Heart right ventricle (tissue), 16 donors: ENCODE results near the gene RDX. TPM values are rescaled to one million over a fixed set of nuclear protein-coding genes. Genes with fewer than 3 reads are reported as not detected.

Experiments
- ATAC-seq, 8 donors: fragments of 200-7000 bp; cut with Tn5 transposase; one replicate each; pipeline ENCODE4 v1.9.1; 2020; ENCODE audit warnings: mild to moderate bottlenecking in 8 of 8, moderate library complexity in 8 of 8, moderate number of reproducible peaks in 1 of 8
- DNase-seq, 2 donors: peaks; one replicate each; pipeline ENCODE4 v3.0.0-alpha.2; 2020
- H3K27ac ChIP-seq, 10 donors: fragments of 200-600 bp; sonication (generic) in 2 of 10; one replicate each; pipeline versions ENCODE4 v1.5.0 to v1.8.0; 2020 to 2022; ENCODE audit warnings: mild to moderate bottlenecking in 3 of 10
- H3K27me3 ChIP-seq, 7 donors: fragments of 200-600 bp; one replicate each; pipeline ENCODE4 v1.8.0; 2021 to 2022; ENCODE audit warnings: mild to moderate bottlenecking in 2 of 7
- H3K36me3 ChIP-seq, 9 donors: fragments of 200-600 bp; sonication (generic) in 1 of 9; one replicate each; pipeline versions ENCODE4 v1.5.0 to v1.8.0; 2020 to 2022; ENCODE audit warnings: mild to moderate bottlenecking in 2 of 9
- H3K4me1 ChIP-seq, 9 donors: fragments of 200-600 bp; sonication (generic) in 1 of 9; one replicate each; pipeline versions ENCODE4 v1.5.0 to v1.8.0; 2020 to 2022; ENCODE audit warnings: mild to moderate bottlenecking in 4 of 9
- H3K4me3 ChIP-seq, 10 donors: fragments of 200-600 bp; sonication (generic) in 2 of 10; one replicate each; pipeline versions ENCODE4 v1.5.0 to v1.8.0; 2020 to 2022; ENCODE audit warnings: mild to moderate bottlenecking in 7 of 10, moderate library complexity in 2 of 10
- H3K9me3 ChIP-seq, 11 donors: fragments of 200-600 bp in 10 of 11; sonication (generic) in 2 of 11; one replicate each; pipeline versions ENCODE4 v1.5.0 to v1.8.0; 2013 to 2022; ENCODE audit warnings: mild to moderate bottlenecking in 2 of 11, control low read depth in 1 of 11, moderate library complexity in 1 of 11
- CTCF ChIP-seq, 9 donors: fragments of 200-600 bp; sonication (generic) in 2 of 9; IDR thresholded peaks; one replicate each; pipeline versions ENCODE4 v1.5.0 to v1.8.0; 2021 to 2022; ENCODE audit warnings: antibody characterized with exemption in 9 of 9, mild to moderate bottlenecking in 5 of 9, moderate library complexity in 1 of 9
- WGBS, 2 donors: extraction: QIAGEN DNeasy Blood & Tissue Kit; methylation state at CpG; one replicate each; pipeline ENCODE4 v1.1.7; 2013; ENCODE audit warnings: inconsistent platforms in 1 of 2; 5-methylcytosine and 5-hydroxymethylcytosine counted together
- intact Hi-C, 10 donors: fragments of 100-400 bp; cut with DNase I; formaldehyde crosslinking; loops; one replicate each; pipeline versions ENCODE4 v1.11.1 to v1.14.2; 2022
- polyA plus RNA-seq, 2 donors: library from polyadenylated mRNA; stranded (reverse); fragments of 200-250 nt; gene quantifications; one replicate each; pipeline ENCODE4 v1.2.3, GENCODE V29; 2013
- total RNA-seq, 10 donors: library from RNA; stranded (reverse); fragmentation: NEBNext Ultra II Directional in 3 of 10; extraction: Animal tissue kit (Norgen Biotek cat#: 25700) in 3 of 10; gene quantifications; one replicate each; pipeline versions ENCODE4 v1.2.1 to v1.2.4, GENCODE V29; 2021 to 2023
- donor health status: Arrhythmogenic right ventricular cardiomyopathy.
- donor health status: ischemic (EF 13 %, LVEDD 7.1; RV severe dilation, severe dysfunction).
- donor health status: healthy with polysubstance abuse.
- donor health status: DM: no; HTN: yes; CAD: no.
- donor health status: DM: no; HTN: no; CAD: no.
- donor health status: ischemic (EF 25% LVEDD 6.9; RV normal size, moderate dysfunction).
- donor health status: ischemic (EF 25% LVEDD 5.7; RV mildly dilated, moderate dysfunction).
- donor health status: healthy.
- donor health status: DM: yes; HTN: yes; CAD: no.
- donor health status: Ischemic cardiomyopathy.
- donor health status: ischemic (EF 35%, LVEDD 5.7; RV mildly dilated, moderate dysfunction).
- donor health status: nonischemic (EF 11% LVEDD 7.7; RV severe dilation, severe dysfunction).
- donor health status: DM: yes; HTN: yes; CAD: no.
- donor health status: PGD.
- donor health status: ischemic (EF 29% LVEDD 5.4; RV normal size, mild dysfunction).
- donor health status: nonischemic (EF 23%, LVEDD 6.1; RV moderate dilation, normal function).

RDX gene
- total and polyA plus RNA-seq, 12 donors, result 28.2 to 140 (median 125) TPM

GRCh38 chr11:110290591-110291334 lies 5.7 kb downstream of the RDX start:
- H3K27me3 ChIP-seq, result no peaks in the 10 kb centered on the region
- intact Hi-C loops, result loop anchor here in 3 of 10 donors (10.0 kb wide), 3 partner anchors 74 to 144 kb away; partner anchors contain the start of gene FDX1 (in 1 of the 3)
- H3K4me1 ChIP-seq, result peaks cover 4 to 87% (median 54%) of the 10 kb centered on the region in 9 donors
- WGBS, 2 donors, result 93 to 94% methylated on average over 7 of the region's 7 CpGs
- TF ChIP-seq CTCF (IDR thresholded peaks at IDR 0.05), result no peak
- H3K27ac ChIP-seq, result no peak overlapping the region
- H3K9me3 ChIP-seq, result no peaks in the 10 kb centered on the region
- no peak for ATAC-seq
- H3K4me3 ChIP-seq, result no peak overlapping the region
- H3K36me3 ChIP-seq, result peaks cover 0 to 5% (median 0%) of the 10 kb centered on the region in 9 donors
- no peak for DNase-seq

GRCh38 chr11:110289472-110289871 lies 6.9 kb downstream of the RDX start:
- Histone ChIP-seq H3K4me3 (no peak overlapping the region), H3K9me3 (no peaks in the 10 kb centered on the region), H3K36me3 (peaks cover 0 to 5% (median 0%) of the 10 kb centered on the region in 9 donors), H3K4me1 (peaks cover 4 to 83% (median 50%) of the 10 kb centered on the region in 9 donors), H3K27me3 (no peaks in the 10 kb centered on the region), H3K27ac (no peak overlapping the region)
- ATAC-seq (no peak), DNase-seq (no peak)
- 83 to 92% methylated on average over 10 of the region's 10 CpGs for WGBS, 2 donors
- no peak for TF ChIP-seq CTCF (IDR thresholded peaks at IDR 0.05)
- intact Hi-C loops, result loop anchor here in 1 of 10 donors (10.0 kb wide), 1 partner anchor 55 kb away; no protein-coding TSS in a partner anchor

- no peak for ATAC-seq
- Histone ChIP-seq H3K36me3 (peaks cover 0 to 5% (median 0%) of the 10 kb centered on the region in 9 donors), H3K4me3 (no peak overlapping the region), H3K9me3 (no peaks in the 10 kb centered on the region), H3K4me1 (peaks cover 0 to 75% (median 33%) of the 10 kb centered on the region in 9 donors), H3K27ac (no peak overlapping the region), H3K27me3 (no peaks in the 10 kb centered on the region)
- WGBS, 2 donors, result 86 to 96% methylated on average over 1 of the region's 1 CpG
- intact Hi-C loops, result loop anchor here in 1 of 10 donors (10.0 kb wide), 1 partner anchor 53 kb away; no protein-coding TSS in a partner anchor
- no peak for DNase-seq
- no peak for TF ChIP-seq CTCF (IDR thresholded peaks at IDR 0.05)
These were observed 8.9 kb downstream of the RDX start for GRCh38 chr11:110287537-110287936.

- H3K9me3 ChIP-seq, result no peaks in the 10 kb centered on the region
- DNase-seq, result no peak
- TF ChIP-seq CTCF (IDR thresholded peaks at IDR 0.05), result no peak
- H3K36me3 ChIP-seq, result peaks cover 0 to 5% (median 0%) of the 10 kb centered on the region in 9 donors
- peaks cover 0 to 72% (median 24%) of the 10 kb centered on the region in 9 donors for H3K4me1 ChIP-seq
- 61 to 66% methylated on average over 4 of the region's 4 CpGs for WGBS, 2 donors
- no peaks in the 10 kb centered on the region for H3K27me3 ChIP-seq
- intact Hi-C loops, result loop anchor here in 1 of 10 donors (10.0 kb wide), 1 partner anchor 52 kb away; no protein-coding TSS in a partner anchor
- H3K4me3 ChIP-seq, result no peak overlapping the region
- no peak for ATAC-seq
- H3K27ac ChIP-seq, result no peak overlapping the region
These were observed 9.9 kb downstream of the RDX start for GRCh38 chr11:110286298-110287040.
